Activated CD4-positive, alpha-beta T cell treated with anti-CD3 and anti-CD28 coated beads, Interleukin-2, amount 10 ng/mL, durations not matched to agents 24 days and 14 days (primary cell): ENCODE results near the gene RAB33A. TPM values are rescaled to one million over a fixed set of nuclear protein-coding genes. Genes with fewer than 3 reads are reported as not detected.

Source experiments
- DNase-seq: peaks from one replicate; pipeline ENCODE4 v3.0.0; 2022
- H3K27ac Mint-ChIP-seq: one replicate; pipeline ENCODE4 v1.8.0; 2022; ENCODE audit warnings: mild to moderate bottlenecking, mixed read lengths
- H3K27me3 Mint-ChIP-seq: one replicate; pipeline ENCODE4 v1.8.0; 2022; ENCODE audit warnings: mixed read lengths
- H3K36me3 Mint-ChIP-seq: one replicate; pipeline ENCODE4 v1.8.0; 2022; ENCODE audit warnings: low read depth, mild to moderate bottlenecking, mixed read lengths
- H3K4me1 Mint-ChIP-seq: one replicate; pipeline ENCODE4 v1.8.0; 2021; ENCODE audit warnings: mixed read lengths
- H3K4me3 Mint-ChIP-seq: one replicate; pipeline ENCODE4 v1.8.0; 2022; ENCODE audit warnings: mild to moderate bottlenecking, moderate library complexity, mixed read lengths
- H3K9me3 Mint-ChIP-seq: one replicate; pipeline ENCODE4 v1.8.0; 2021; ENCODE audit warnings: mixed read lengths
- intact Hi-C: fragments of 100-400 bp; cut with micrococcal nuclease; formaldehyde crosslinking; loops from one replicate; pipeline ENCODE4 v1.15.1; 2023
- total RNA-seq: library from RNA; stranded (reverse); gene quantifications from 2 replicates; pipeline ENCODE4 v1.2.3, GENCODE V29; 2022

RAB33A gene
- total RNA-seq, 1 donor from 2014 or later, result 20.6 TPM

DNA sequence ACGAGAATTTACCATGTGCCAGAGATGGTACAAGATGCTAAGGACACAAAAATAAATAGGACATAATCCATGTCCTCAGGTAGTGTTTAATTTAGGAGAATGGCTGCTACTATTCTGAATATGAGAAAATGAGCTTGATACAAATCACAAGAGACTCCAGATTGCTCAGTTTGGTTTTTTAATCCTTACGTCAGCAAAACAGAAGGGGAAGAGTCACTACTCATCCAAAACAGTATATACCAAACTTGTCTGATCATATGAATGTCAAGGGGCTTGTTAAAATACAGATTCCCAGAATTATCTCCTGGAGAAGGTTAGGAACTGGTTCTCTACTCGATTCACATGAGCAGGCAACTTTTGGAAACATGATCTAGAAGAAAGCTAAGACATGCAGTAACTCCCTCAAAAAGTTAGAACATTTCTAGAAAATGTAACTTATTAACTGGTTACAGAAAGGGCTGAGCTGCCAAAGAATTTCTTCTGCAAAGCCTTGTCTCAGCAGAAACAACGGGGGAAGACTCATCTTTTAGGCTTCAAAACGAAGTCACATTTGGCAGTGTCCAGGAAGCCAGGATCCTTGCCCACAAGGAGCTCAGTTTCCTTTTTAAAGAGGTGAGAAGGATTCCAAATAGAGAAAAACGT lies 9.5 kb upstream of the RAB33A start:
- no peak for DNase-seq
- peaks cover 22% of the 10 kb centered on the region for H3K4me1 Mint-ChIP-seq
- H3K27me3 Mint-ChIP-seq, result no peaks in the 10 kb centered on the region
- H3K9me3 Mint-ChIP-seq, result no peaks in the 10 kb centered on the region
- intact Hi-C loops, result no loop called here
- H3K4me3 Mint-ChIP-seq, result peak overlapping the region; percentile 15
- no peak overlapping the region for H3K27ac Mint-ChIP-seq
- peaks cover 2% of the 10 kb centered on the region for H3K36me3 Mint-ChIP-seq

DNA sequence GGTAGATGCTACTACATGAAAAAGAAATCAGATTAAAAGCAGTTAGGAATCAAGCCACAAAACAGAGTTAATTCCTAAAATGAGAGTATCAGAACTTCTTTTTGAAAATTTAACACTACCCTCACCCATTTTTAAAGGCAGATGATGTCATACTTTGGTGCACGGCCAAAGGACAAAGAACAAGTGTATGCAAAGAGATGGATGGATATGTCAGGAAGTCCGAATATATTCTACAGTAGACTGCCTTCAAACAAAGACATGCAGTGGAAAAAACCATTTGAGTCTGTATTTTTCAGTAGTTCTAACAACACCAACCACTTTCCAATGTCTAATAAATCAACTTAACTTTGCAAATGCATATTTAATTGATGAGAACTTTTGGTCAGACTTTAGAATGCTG lies 8.4 kb upstream of the RAB33A start:
- no peaks in the 10 kb centered on the region for H3K9me3 Mint-ChIP-seq
- H3K4me1 Mint-ChIP-seq, result peaks cover 22% of the 10 kb centered on the region
- H3K27me3 Mint-ChIP-seq, result no peaks in the 10 kb centered on the region
- DNase-seq, result no peak
- intact Hi-C loops, result no loop called here
- no peak overlapping the region for H3K27ac Mint-ChIP-seq
- H3K36me3 Mint-ChIP-seq, result peaks cover 2% of the 10 kb centered on the region
- H3K4me3 Mint-ChIP-seq, result peak overlapping the region; percentile 50

DNA sequence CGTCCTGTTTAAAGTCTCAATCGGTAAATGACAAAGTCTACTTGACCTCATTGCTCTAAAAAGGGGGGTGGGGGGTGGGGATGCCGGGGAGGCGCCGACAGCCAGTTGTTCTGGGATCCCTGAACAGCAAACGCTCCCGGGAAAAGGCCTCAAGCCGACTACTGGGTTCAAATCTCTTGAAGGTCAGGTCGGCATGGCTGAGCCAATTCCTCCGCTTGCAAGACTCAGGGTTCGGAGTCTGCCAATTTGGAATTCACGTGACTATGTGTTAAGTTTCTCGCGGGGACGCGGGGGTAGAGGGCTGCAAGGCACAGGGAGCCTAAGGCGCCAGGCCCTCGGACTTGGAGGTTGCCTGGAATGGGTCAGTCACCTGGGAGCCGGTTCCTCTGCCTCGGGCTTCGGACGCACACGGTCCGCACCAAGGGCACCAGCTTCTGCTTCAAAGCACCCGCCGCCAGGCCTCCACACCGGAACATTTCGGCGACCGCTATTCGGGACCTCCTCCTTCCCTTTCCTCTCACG lies 6.5 kb upstream of the RAB33A start:
- no peak for DNase-seq
- peak overlapping the region; percentile 96 for H3K4me3 Mint-ChIP-seq
- intact Hi-C loops, result loop anchor here (1.0 to 5.0 kb wide), 3 partner anchors 8 to 104 kb away; partner anchors contain the start of gene ZNF280C
- peaks cover 2% of the 10 kb centered on the region for H3K36me3 Mint-ChIP-seq
- H3K9me3 Mint-ChIP-seq, result no peaks in the 10 kb centered on the region
- H3K4me1 Mint-ChIP-seq, result peaks cover 18% of the 10 kb centered on the region
- no peaks in the 10 kb centered on the region for H3K27me3 Mint-ChIP-seq
- H3K27ac Mint-ChIP-seq, result peak overlapping the region; percentile 98

DNA sequence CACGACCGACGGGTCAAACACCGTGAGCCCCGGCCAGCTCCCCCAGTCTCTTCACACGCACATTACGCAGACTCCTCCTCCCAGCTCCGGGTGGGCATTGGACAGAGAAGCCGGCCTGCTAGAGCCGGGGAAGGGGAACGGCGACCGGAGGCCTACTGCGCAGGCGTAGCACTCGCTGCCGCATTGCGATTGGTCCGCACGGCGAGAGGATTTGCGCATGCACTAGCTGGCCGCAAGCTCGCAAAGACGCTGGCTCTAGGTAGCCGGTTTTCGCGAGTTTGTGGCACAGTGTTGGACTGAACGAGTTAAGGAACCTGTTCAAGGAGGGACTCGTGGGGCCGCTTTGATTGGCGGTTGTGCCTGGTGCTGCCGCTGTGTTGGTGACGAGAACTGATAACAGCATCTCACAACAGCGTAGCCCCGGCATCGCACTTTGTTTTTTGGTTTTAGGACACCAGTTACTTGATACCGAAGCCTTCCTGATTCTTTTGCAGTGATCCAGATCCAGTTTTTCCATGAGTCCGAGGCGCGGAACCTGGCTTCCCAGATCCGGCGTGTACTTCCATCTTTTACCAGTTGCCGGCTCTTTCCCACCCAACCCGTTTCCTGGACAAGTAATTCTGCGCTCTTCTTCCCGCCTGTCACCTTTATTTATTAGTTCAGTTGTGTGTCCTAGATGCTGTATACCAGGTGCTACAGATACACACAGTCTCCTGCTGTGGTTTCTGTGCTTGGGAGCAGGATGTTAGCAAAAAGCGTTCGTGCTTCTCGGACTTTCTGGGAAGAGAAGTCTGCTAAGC lies 5.9 kb upstream of the RAB33A start, which contains the start of gene AIFM1:
Gene AIFM1, minus strand, starts transcription at position 139 of the 800 bp plus-strand sequence. CDS start 185 bp downstream, outside the sequence.
- peaks cover 2% of the 10 kb centered on the region for H3K36me3 Mint-ChIP-seq
- H3K9me3 Mint-ChIP-seq, result no peaks in the 10 kb centered on the region
- H3K27me3 Mint-ChIP-seq, result no peaks in the 10 kb centered on the region
- peaks cover 23% of the 10 kb centered on the region for H3K4me1 Mint-ChIP-seq
- intact Hi-C loops, result loop anchor here (1.0 to 5.0 kb wide), 3 partner anchors 7 to 103 kb away; partner anchors contain the start of gene ZNF280C
- H3K27ac Mint-ChIP-seq, result peak within 1 kb of the TSS; percentile 98
- DNase-seq, result peak; percentile 96
- peak within 1 kb of the TSS; percentile 96 for H3K4me3 Mint-ChIP-seq

DNA sequence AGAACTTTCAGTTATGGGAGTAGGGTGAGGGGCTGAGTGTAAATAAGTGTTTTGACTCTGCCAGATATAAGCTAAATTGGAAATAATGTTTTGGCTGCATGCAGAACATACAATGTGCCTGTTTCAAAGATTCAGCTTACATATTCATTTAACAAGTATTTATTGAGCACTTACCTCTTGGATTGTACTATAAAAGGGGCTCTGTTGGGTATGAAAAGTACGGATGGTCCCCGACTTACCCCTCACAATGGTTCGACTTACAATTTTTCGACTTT lies 5.3 kb upstream of the RAB33A start:
- peak overlapping the region; percentile 96 for H3K4me3 Mint-ChIP-seq
- no peaks in the 10 kb centered on the region for H3K27me3 Mint-ChIP-seq
- H3K36me3 Mint-ChIP-seq, result peaks cover 2% of the 10 kb centered on the region
- H3K9me3 Mint-ChIP-seq, result no peaks in the 10 kb centered on the region
- no peak for DNase-seq
- H3K27ac Mint-ChIP-seq, result peak overlapping the region; percentile 98
- intact Hi-C loops, result loop anchor here (5.0 kb wide), 1 partner anchor 44 kb away; no protein-coding TSS in a partner anchor
- peaks cover 24% of the 10 kb centered on the region for H3K4me1 Mint-ChIP-seq

DNA sequence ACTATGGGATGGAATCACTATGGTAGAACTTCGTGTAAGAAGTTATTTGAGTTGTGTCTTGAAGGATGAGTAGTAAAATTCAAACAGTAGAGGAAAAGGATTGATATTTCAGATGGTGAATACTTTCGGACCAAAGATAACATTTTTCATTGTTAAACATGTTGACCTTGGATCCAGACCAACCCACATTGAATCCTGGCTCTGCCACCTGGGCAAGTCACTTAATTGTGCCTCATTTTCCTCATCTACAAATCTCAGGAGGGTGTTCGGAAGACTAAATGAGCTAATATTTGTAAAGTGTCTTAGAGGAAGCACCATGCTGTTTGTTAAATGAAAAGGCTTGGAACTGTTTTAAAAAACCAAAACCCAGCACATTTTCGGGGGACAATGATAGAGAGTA lies 4.7 kb upstream of the RAB33A start:
- Mint-ChIP-seq H3K4me1 (peaks cover 24% of the 10 kb centered on the region), H3K27me3 (no peaks in the 10 kb centered on the region), H3K9me3 (no peaks in the 10 kb centered on the region), H3K36me3 (peaks cover 3% of the 10 kb centered on the region), H3K27ac (peak overlapping the region; percentile 98), H3K4me3 (peak overlapping the region; percentile 96)
- intact Hi-C loops, result loop anchor here (5.0 kb wide), 1 partner anchor 45 kb away; no protein-coding TSS in a partner anchor
- no peak for DNase-seq

DNA sequence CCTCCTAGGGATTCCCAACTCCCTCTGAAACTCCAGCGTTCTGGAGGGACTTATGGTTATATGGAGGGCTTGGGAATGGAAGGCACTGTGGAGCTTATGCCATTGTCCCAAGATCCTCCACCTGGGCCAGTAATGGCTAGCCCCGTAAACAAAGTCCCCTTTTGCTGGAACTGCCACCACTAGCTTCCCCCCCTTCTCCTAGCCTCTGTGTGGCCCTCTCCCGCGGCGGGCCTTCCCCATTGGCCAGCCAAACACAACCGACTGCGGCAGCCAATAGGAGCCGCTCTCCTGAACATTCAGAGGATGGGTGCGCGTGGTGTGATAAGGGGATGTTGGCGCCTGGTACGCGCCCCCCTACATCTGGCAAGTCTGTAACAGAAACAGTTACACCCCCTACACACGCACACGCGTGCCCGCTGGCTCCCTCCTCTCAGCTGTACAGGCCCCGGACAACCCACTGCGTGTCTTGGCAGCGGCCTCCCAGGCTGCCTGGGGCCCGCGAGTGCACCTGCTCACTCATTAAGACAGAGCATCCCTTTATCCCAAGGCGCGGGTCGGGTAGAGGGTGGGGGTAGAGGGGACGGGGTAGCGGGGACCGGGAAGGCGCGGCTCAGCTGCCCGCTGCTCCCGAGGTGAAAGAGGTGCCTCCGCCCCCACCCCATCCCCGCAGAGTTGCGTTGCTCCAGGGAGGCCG lies 863 bp upstream of the RAB33A start:
- Mint-ChIP-seq H3K4me1 (peaks cover 32% of the 10 kb centered on the region), H3K27me3 (no peaks in the 10 kb centered on the region), H3K4me3 (peak overlapping the region; percentile 94), H3K36me3 (peaks cover 1% of the 10 kb centered on the region), H3K27ac (peak overlapping the region; percentile 86), H3K9me3 (no peaks in the 10 kb centered on the region)
- DNase-seq, result peak; percentile 90
- intact Hi-C loops, result loop anchor here (10.0 kb wide), 1 partner anchor 396 kb away; the partner anchor contains the start of gene SASH3

DNA sequence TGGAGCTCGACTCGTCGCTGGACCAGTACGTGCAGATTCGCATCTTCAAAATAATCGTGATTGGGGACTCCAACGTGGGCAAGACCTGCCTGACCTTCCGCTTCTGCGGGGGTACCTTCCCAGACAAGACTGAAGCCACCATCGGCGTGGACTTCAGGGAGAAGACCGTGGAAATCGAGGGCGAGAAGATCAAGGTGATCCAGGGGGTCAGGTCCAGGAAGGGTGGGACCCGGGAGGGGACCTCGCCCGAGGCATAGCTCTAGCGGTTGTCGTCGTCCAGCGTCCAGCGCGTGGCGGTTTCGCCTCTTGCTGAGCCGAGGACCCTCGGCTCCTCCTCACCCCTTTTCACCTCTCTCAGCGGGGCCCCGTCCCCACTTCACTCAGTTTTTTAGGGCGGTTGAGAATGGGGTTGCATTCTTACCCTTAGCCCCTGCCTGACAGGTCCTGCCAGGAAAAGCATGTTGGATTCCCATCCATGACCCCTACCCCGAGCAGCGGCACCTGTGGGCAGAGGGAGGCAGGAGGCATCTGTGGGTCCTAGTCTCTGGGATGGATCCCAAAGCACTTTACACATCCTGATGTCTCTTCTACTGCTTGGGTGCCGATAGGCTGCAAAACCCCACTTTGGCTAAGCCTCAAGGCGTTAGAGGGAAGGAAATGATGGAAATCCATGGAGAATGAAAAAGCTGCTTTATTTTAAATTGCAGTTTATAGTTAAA lies 524 bp downstream of the RAB33A start:
- DNase-seq, result peak; percentile 57
- Mint-ChIP-seq H3K36me3 (peaks cover 5% of the 10 kb centered on the region), H3K9me3 (no peaks in the 10 kb centered on the region), H3K4me1 (peaks cover 37% of the 10 kb centered on the region), H3K4me3 (peak overlapping the region; percentile 94), H3K27ac (peak overlapping the region; percentile 86), H3K27me3 (no peaks in the 10 kb centered on the region)
- intact Hi-C loops, result loop anchor here (2.0 to 10.0 kb wide), 2 partner anchors 89 to 397 kb away; partner anchors contain the start of gene SASH3

DNA sequence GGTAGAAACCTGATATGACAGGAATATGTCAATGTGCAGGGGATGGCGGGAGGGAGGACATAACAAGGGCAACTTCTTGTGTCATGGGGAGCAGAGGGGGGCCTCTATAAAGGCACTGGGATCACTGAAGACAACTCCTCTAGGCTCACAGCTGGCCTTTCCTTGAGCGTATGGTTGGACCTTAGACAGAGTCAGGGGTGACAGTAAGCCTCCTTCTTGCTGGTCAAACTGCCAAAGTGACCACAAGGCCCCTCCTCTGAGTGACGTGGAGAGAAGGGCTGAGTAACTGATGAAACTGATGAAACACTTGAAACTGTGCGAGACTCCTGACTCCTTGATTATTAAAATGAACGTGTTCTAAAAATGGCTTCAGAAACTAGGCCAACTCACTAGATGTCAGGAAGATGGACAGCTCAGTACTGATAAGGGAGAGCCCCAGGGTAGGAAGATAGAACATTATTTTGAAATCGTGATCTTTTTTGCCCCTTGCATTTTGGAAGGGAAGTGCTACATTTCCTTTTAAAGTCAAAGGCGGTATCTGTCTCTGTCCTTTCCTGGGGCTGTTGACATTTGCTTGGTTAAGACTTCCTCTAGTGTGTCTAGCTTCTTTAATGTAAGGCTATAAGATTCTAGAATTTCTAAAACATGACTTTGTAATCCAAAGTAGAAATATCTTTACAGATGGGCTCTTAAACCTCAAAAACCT lies 1.6 kb downstream of the RAB33A start:
- Mint-ChIP-seq H3K4me1 (peaks cover 46% of the 10 kb centered on the region), H3K4me3 (peak overlapping the region; percentile 94), H3K9me3 (no peaks in the 10 kb centered on the region), H3K27ac (peak overlapping the region; percentile 86), H3K27me3 (no peaks in the 10 kb centered on the region), H3K36me3 (peaks cover 10% of the 10 kb centered on the region)
- peak; percentile 77 for DNase-seq
- intact Hi-C loops, result loop anchor here (1.0 to 10.0 kb wide), 3 partner anchors 8 to 399 kb away; partner anchors contain the start of genes AIFM1 and SASH3

DNA sequence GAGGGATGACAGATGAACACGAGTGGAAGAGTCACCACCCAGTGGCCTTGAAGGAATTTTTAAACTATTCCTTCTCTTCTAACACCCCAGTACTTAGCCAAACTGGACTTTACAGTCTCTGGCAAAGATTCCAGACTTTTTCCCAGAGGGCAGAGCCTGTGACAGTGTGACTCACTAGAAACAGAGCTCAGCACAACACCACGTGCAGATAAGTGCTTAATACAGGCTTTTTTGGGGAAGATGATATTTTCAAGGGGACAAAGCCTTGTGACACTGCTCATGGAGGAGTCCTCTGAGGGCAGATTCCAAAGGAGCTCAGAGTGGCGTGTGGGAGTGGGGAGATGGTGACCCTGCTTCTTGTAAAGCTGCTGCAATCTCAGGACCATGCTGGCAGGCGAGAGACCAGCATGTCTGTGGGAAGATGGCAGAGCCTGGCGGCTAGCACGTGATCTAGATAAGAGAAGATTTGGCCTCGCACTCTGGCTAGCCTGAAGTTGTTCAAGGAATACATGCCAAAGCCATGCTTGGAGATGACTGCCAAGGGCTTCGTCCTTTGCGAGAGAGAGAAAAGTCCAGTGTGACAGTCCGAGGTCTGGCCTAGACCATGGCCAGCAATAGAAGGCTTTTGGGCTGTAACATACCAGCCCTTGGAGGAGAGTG lies 2.4 kb downstream of the RAB33A start:
- peaks cover 46% of the 10 kb centered on the region for H3K4me1 Mint-ChIP-seq
- peaks cover 12% of the 10 kb centered on the region for H3K36me3 Mint-ChIP-seq
- intact Hi-C loops, result loop anchor here (10.0 kb wide), 1 partner anchor 399 kb away; the partner anchor contains the start of gene SASH3
- peak overlapping the region; percentile 94 for H3K4me3 Mint-ChIP-seq
- H3K27me3 Mint-ChIP-seq, result no peaks in the 10 kb centered on the region
- peak overlapping the region; percentile 86 for H3K27ac Mint-ChIP-seq
- no peak for DNase-seq
- H3K9me3 Mint-ChIP-seq, result no peaks in the 10 kb centered on the region

DNA sequence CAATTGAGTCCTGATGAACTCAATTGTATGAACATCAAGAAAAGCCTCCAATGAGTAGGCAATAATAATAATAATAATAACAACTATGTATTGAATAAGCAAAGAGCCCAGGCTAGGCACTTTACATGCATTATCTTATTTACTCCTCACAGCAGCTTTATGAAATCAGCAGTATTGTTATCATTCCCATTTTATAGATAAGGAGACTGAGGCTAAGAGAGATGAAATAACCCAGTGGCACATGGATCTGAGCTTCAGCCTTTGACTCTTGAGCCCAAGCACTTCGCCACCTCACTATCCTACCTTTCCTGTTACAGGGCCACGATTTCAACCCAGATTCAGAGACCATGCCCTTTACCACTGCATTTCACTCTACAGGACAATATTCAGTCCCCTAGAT lies 3.2 kb downstream of the RAB33A start:
- intact Hi-C loops, result loop anchor here (10.0 kb wide), 1 partner anchor 400 kb away; the partner anchor contains the start of gene SASH3
- peak overlapping the region; percentile 8 for H3K27ac Mint-ChIP-seq
- peaks cover 52% of the 10 kb centered on the region for H3K4me1 Mint-ChIP-seq
- H3K9me3 Mint-ChIP-seq, result no peaks in the 10 kb centered on the region
- peaks cover 18% of the 10 kb centered on the region for H3K36me3 Mint-ChIP-seq
- H3K4me3 Mint-ChIP-seq, result peak overlapping the region; percentile 45
- no peaks in the 10 kb centered on the region for H3K27me3 Mint-ChIP-seq
- DNase-seq, result no peak

DNA sequence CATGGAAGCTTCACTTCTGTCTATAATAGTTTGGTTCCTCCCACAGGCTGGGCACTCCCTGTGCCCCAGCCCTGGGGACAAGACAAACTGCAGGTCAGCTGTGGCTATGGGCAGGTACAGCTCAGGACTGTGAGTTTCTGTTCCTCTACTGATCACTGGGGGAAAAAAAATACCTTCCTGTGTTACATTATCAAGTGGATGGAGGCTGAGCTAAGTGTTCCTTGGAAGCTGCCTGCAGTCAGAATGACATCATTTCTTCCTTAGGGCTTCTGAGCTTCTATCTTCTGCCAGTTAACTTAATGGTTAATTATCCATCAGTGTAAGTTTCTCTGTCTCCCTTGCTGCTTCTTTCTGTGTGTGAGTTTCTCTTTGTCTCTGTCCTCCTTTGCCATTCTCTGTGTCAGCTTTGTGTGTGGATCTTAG lies 4.6 kb downstream of the RAB33A start:
- Mint-ChIP-seq H3K27ac (peak overlapping the region; percentile 80), H3K4me3 (peak overlapping the region; percentile 67), H3K27me3 (no peaks in the 10 kb centered on the region), H3K36me3 (peaks cover 19% of the 10 kb centered on the region), H3K9me3 (no peaks in the 10 kb centered on the region), H3K4me1 (peaks cover 46% of the 10 kb centered on the region)
- DNase-seq, result no peak
- intact Hi-C loops, result loop anchor here (10.0 kb wide), 1 partner anchor 402 kb away; the partner anchor contains the start of gene SASH3
